ENCODE measurements around the gene CENPP.

DNA sequence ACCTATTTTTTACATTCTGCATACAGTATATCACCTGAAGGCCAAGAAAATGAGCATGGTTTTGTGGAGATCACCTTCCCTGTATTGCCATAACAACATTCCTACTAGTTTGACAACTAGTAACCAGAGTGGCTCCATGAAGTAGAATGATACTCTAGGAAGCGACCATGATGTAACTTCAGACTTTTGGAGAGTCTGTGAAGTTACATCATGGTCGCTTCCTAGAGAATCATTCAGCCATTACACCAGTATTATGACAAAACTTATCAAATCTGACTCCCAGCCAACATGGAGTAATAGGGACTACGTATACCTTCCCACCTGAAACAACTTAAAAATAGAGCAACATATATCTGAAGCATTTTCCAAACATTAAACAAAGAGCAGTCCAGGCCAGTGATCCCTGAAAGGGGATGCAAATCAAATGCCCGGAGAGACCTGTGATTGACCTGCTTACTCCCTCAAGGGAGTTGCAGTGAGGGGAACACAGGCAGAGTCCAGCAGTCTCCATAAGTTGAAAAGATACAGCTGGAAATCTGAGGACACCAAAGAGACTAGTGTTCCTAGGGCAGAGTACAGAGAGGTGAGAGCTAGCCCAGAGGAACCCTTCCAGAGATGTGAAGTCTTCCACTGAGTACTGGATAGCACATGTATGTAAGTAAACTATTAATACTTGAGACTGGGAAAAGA is 202.2 kb downstream of the CENPP start:
- TF ChIP-seq POLR2A (IDR thresholded peaks at IDR 0.05) (no peak), EP300 (IDR thresholded peaks at IDR 0.05) (no peak), POLR2AphosphoS5 (IDR thresholded peaks at IDR 0.05) (no peak)
- TF ChIP-seq, protein P1, sequence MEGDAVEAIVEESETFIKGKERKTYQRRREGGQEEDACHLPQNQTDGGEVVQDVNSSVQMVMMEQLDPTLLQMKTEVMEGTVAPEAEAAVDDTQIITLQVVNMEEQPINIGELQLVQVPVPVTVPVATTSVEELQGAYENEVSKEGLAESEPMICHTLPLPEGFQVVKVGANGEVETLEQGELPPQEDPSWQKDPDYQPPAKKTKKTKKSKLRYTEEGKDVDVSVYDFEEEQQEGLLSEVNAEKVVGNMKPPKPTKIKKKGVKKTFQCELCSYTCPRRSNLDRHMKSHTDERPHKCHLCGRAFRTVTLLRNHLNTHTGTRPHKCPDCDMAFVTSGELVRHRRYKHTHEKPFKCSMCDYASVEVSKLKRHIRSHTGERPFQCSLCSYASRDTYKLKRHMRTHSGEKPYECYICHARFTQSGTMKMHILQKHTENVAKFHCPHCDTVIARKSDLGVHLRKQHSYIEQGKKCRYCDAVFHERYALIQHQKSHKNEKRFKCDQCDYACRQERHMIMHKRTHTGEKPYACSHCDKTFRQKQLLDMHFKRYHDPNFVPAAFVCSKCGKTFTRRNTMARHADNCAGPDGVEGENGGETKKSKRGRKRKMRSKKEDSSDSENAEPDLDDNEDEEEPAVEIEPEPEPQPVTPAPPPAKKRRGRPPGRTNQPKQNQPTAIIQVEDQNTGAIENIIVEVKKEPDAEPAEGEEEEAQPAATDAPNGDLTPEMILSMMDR (IDR thresholded peaks at IDR 0.05), result no peak

Measured in gastroesophageal sphincter (tissue), 3 donors.